HepG2 (cell line): ENCODE data around the gene ERCC4. TPM values are rescaled to one million over a fixed set of nuclear protein-coding genes. Genes with fewer than 3 reads are reported as not detected.

Source experiments
- AHR ChIP-seq: IDR thresholded peaks from 2 replicates; pipeline ENCODE4 v1.6.1; 2018; ENCODE audit warnings: missing genetic modification reagents, missing compliant biosample characterization
- ARID2 ChIP-seq: sonication (generic); formaldehyde crosslinking; IDR thresholded peaks from 2 replicates; pipeline ENCODE4 v1.8.1; 2022; ENCODE audit warnings: mild to moderate bottlenecking, missing genetic modification reagents, borderline replicate concordance
- DNMT3B ChIP-seq: conservative IDR thresholded peaks from 2 replicates; pipeline ENCODE4 v1.6.1; 2016; ENCODE audit warnings: missing biosample characterization, control low read depth
- FOSL1 ChIP-seq: sonication (generic); formaldehyde crosslinking; IDR thresholded peaks from 2 replicates; pipeline ENCODE4 v1.9.0; 2021; ENCODE audit warnings: missing genetic modification reagents, borderline replicate concordance
- FOXC1 ChIP-seq: sonication (generic); formaldehyde crosslinking; IDR thresholded peaks from 2 replicates; pipeline ENCODE4 v1.8.0; 2022; ENCODE audit warnings: mild to moderate bottlenecking, missing genetic modification reagents, borderline replicate concordance
- GTF2F1 ChIP-seq: fragments of 150-350 bp; IDR thresholded peaks from 2 replicates; pipeline ENCODE4 v1.6.1; 2014; ENCODE audit warnings: low read length
- HNF1B ChIP-seq: sonication (generic); formaldehyde crosslinking; IDR thresholded peaks from 2 replicates; pipeline ENCODE4 v1.5.1; 2020; ENCODE audit warnings: mild to moderate bottlenecking, moderate library complexity, missing genetic modification reagents
- HNRNPL ChIP-seq: fragments of 200-400 bp; formaldehyde crosslinking; IDR thresholded peaks from 2 replicates; pipeline ENCODE4 v1.6.1; 2017; ENCODE audit warnings: mild to moderate bottlenecking, low read depth, low read length
- KLF16 ChIP-seq, 2 experiments: sonication (generic) in 1 of 2; formaldehyde crosslinking in 1 of 2; IDR thresholded peaks; 2 replicates each; pipeline versions ENCODE4 v1.6.1 to v1.8.0; 2016 to 2023; ENCODE audit warnings: missing genetic modification reagents in 2 of 2, missing compliant biosample characterization in 1 of 2
- LRRFIP1 ChIP-seq: sonication (generic); formaldehyde crosslinking; conservative IDR thresholded peaks from 2 replicates; pipeline ENCODE4 v1.4.0; 2020; ENCODE audit warnings: missing genetic modification reagents
- MAX ChIP-seq: IDR thresholded peaks from 2 replicates; pipeline ENCODE4 v1.6.1; 2012; ENCODE audit warnings: inconsistent platforms
- MBNL3 ChIP-seq: fragments of 250-450 bp; sonication (Bioruptor Pico); conservative IDR thresholded peaks from 2 replicates; pipeline ENCODE4 v1.8.0; 2022; ENCODE audit warnings: mild to moderate bottlenecking, inconsistent platforms
- NR1H2 ChIP-seq: sonication (generic); formaldehyde crosslinking; IDR thresholded peaks from 2 replicates; pipeline ENCODE4 v1.8.1; 2022; ENCODE audit warnings: low read depth, missing genetic modification reagents, borderline replicate concordance
- PAF1 ChIP-seq: IDR thresholded peaks from 2 replicates; pipeline ENCODE4 v1.6.1; 2016; ENCODE audit warnings: missing genetic modification reagents, missing compliant biosample characterization
- RAD21 ChIP-seq: fragments of 450-650 bp; formaldehyde crosslinking; IDR thresholded peaks from 2 replicates; pipeline ENCODE4 v1.5.0; 2020; ENCODE audit warnings: mild to moderate bottlenecking
- RFX5 ChIP-seq: IDR thresholded peaks from 2 replicates; pipeline ENCODE4 v1.6.1; 2011; ENCODE audit warnings: low read depth, low read length, improper control_type of control experiment
- SRSF1 ChIP-seq: fragments of 200-400 bp; formaldehyde crosslinking; optimal IDR thresholded peaks from 2 replicates; pipeline ENCODE3; 2017; ENCODE audit warnings: mild to moderate bottlenecking, low read depth, low read length, moderate library complexity
- ZBTB42 ChIP-seq: sonication (generic); formaldehyde crosslinking; IDR thresholded peaks from 2 replicates; pipeline ENCODE4 v1.5.0; 2020; ENCODE audit warnings: mild to moderate bottlenecking, missing genetic modification reagents
- ZNF253 ChIP-seq: sonication (generic); formaldehyde crosslinking; IDR thresholded peaks from 2 replicates; pipeline ENCODE4 v1.8.0; 2022; ENCODE audit warnings: mild to moderate bottlenecking, missing genetic modification reagents, borderline replicate concordance
- ZNF263 ChIP-seq: sonication (generic); formaldehyde crosslinking; IDR thresholded peaks from 2 replicates; pipeline ENCODE4 v1.4.0; 2020; ENCODE audit warnings: missing genetic modification reagents
- ZNF383 ChIP-seq: sonication (generic); formaldehyde crosslinking; IDR thresholded peaks from 2 replicates; pipeline ENCODE4 v1.4.0; 2020; ENCODE audit warnings: missing genetic modification reagents, mild to moderate bottlenecking, borderline replicate concordance
- ZNF513 ChIP-seq: sonication (generic); formaldehyde crosslinking; conservative IDR thresholded peaks from 2 replicates; pipeline ENCODE4 v1.5.0; 2020; ENCODE audit warnings: missing genetic modification reagents
- ZNF562 ChIP-seq: sonication (generic); formaldehyde crosslinking; IDR thresholded peaks from 2 replicates; pipeline ENCODE4 v1.8.0; 2022; ENCODE audit warnings: missing genetic modification reagents, borderline replicate concordance
- ZNF598 ChIP-seq: sonication (generic); formaldehyde crosslinking; IDR thresholded peaks from 2 replicates; pipeline ENCODE4 v1.5.1; 2020; ENCODE audit warnings: mild to moderate bottlenecking, missing genetic modification reagents, borderline replicate concordance
- ZNF674 ChIP-seq: sonication (generic); formaldehyde crosslinking; IDR thresholded peaks from 2 replicates; pipeline ENCODE4 v1.5.0; 2020; ENCODE audit warnings: low read depth, mild to moderate bottlenecking, missing genetic modification reagents
- polyA plus RNA-seq, 8 experiments: library from polyadenylated mRNA; depleted of rRNA in 3 of 8; stranded (reverse) in 7 of 8; unstranded in 1 of 8; fragments of >200 nt; fragmentation: Illumina TruSeq in 4 of 8; extraction: Trizol in 4 of 8; gene quantifications; 2 replicates each; pipeline versions ENCODE4 v1.2.1 to v1.2.3, GENCODE V29; 2011 to 2016; ENCODE audit warnings: low read depth in 4 of 8, missing spikeins in 1 of 8, mixed read lengths in 1 of 8; ENCODE audit not compliant: insufficient read depth in 1 of 8
- total RNA-seq, 5 experiments: library from RNA; depleted of rRNA; stranded (reverse); fragments of >200 nt; fragmentation: Illumina TruSeq; extraction: Trizol; gene quantifications; 2 replicates each; pipeline ENCODE4 v1.2.3, GENCODE V29; 2016; ENCODE audit warnings: low read depth in 1 of 5

The ERCC4 gene
- total and polyA plus RNA-seq, 2 of the 13 experiments (the other 11 are each of a cell fraction or from before 2014, with no cell fraction given), result 5.4 to 15.2 TPM

GRCh38 chr16:13873835-13874438, 46.0 kb upstream of the ERCC4 start (continued):
- TF ChIP-seq LRRFIP1 (CRISPR knock-in tag) (no peak), FOXC1 (CRISPR knock-in tag) (no peak), FOSL1 (CRISPR knock-in tag) (no peak), ZBTB42 (no peak), ZNF513 (CRISPR knock-in tag) (no peak), RFX5 (no peak), HNRNPL (no peak), DNMT3B (CRISPR knock-in tag) (no peak), ZNF253 (CRISPR knock-in tag) (no peak), ZNF383 (CRISPR knock-in tag) (no peak), ZNF562 (CRISPR knock-in tag) (no peak), PAF1 (CRISPR knock-in tag) (no peak), MAX (no peak), MBNL3 (CRISPR knock-in tag) (no peak), HNF1B (CRISPR knock-in tag) (no peak), ARID2 (no peak), KLF16 (CRISPR knock-in tag; IDR thresholded peaks at IDR 0.05) (peak in 1 of 2 experiments; percentile 43; a peak in 1 of 4 replicates), ZNF598 (CRISPR knock-in tag) (no peak), GTF2F1 (no peak), NR1H2 (CRISPR knock-in tag) (no peak), AHR (CRISPR knock-in tag) (no peak), SRSF1 (no peak), RAD21 (CRISPR knock-in tag) (peak; percentile 60), ZNF674 (CRISPR knock-in tag) (no peak), ZNF263 (CRISPR knock-in tag) (no peak)
